IPS DF 4.7 (cell line): ENCODE data around the gene FUNDC2.
"Not testable (repeated sequence)": the region's sequence is repeated elsewhere in the genome, so short reads cannot be mapped to it uniquely, and the experiment has no call there.

ENCODE experiments used
- DNase-seq: peaks from one replicate; pipeline ENCODE4 v3.0.0-alpha.2; 2013; ENCODE audit warnings: low spot score; ENCODE audit errors: extremely low read depth

FUNDC2 gene

GRCh38 chrX:155026727-155027508, at the start of gene FUNDC2:
TSS of gene FUNDC2 (plus strand) at chrX:155026844. CDS start at chrX:155026939, 95 bp downstream.
- peak; percentile 38 for DNase-seq

DNA sequence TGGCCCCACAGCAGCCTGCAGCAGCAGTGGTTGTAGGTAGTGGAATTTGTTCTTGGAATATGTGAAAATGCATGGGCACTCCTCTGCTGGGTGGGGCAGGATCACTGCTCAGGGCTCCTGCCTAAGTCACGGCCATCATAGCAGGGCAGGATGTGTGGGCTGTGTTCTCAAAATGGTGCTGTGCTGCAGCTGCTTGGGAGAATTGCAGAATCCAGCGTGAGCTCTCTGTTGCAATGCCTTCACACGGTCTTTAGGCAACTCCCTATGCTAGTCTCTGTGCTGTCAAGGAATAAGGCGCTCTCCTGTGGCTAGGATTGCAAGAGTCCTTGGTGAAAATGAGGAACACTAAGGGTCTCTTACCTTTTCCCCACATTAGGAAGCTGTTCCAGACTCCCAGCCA, 47.0 kb upstream of the FUNDC2 start:
- DNase-seq = no peak

DNA sequence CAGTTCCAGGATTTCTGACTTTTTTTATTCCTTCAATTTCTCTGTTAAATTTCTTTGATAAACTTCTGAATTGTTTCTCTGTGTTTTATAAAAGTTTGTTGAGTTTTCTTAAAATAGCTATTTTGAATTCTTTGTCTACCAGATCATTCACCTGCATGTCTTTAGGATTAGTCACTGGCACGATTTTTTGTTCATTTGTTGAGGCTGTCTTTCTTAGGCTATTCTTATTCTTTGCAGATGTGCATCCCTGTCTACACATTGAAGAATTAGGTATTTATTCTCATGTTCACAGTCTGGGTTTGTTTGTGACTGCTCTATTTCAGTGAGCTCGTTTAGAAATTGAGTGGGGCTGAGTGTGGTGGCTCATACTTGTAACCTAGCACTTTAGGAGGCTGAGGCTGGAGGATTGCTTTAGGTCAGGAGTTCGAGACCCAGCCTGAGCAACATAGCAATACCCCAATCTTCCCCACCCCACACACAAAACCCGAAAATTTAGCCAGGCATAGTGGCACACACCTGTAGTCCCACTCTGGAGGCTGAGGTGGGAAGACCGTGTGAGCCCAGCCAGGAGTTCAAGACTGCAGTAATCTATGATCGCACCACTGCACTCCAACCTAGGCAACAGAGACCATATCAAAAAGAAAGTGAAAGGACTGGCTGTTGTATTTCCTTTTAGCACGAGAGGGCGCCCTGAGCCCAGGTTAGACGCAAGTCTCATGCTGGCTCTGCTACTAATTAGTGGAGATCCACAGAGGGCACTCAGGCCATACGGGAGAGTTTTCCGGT, 46.1 kb upstream of the FUNDC2 start:
- DNase-seq = peak; percentile 9

DNA sequence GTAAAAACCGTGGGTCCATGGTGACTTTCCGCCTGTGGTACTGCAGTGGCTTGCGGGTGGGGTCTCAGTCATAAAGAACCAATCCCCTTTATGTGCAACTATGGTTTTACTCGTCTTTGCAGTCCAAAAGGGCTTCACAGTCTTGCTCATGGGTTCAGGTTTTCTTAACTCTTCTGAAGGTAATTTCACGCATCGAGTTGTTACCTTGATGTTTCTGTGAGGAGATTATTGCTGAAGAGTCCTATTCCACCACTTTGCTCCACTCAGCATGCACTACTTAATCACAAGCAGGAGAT, 45.6 kb upstream of the FUNDC2 start:
- DNase-seq = no peak

- DNase-seq = no peak
These were observed 39.6 kb upstream of the FUNDC2 start for GRCh38 chrX:154986826-154987575.

DNA sequence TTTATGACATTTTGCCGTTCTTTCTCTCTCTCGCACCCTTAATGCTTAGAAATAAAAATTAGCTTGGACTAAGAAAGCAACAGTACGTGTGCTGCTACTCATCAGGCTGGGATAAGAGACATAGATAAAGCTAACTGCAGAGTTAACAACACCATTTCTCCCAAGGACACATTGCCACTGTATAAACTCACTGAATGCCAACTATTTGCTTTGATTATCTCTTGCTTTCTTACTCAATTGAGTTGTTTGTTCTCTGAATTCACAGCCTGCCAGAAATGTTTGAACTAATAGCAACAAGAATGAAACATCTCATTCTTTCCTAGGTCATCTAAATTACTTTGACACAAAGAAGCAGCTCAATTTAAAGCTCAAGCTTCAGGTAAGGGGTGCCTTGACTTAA, 38.7 kb upstream of the FUNDC2 start:
- DNase-seq = no peak

DNA sequence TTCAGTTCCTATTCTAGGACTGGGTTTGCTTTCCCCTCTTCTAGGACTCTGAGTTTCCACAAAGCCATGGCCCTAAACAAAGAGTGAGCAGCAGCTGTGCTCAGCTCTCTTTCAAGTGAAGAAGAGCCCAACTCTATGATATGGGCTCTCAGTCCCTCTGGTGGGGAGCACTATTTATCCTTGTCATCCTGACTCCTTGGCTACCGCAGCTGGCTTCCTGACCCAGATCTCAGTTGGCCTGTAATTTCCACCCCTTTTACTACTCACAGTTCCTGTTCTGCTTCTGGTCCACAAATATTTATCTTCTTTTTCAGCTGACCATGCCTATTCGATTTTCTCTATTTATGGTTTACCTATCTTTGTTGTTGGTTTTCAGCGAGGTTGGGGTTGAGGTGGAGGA, 37.9 kb upstream of the FUNDC2 start:
- DNase-seq = no peak

GRCh38 chrX:154990496-154990895, 36.1 kb upstream of the FUNDC2 start:
- DNase-seq = no peak

DNA sequence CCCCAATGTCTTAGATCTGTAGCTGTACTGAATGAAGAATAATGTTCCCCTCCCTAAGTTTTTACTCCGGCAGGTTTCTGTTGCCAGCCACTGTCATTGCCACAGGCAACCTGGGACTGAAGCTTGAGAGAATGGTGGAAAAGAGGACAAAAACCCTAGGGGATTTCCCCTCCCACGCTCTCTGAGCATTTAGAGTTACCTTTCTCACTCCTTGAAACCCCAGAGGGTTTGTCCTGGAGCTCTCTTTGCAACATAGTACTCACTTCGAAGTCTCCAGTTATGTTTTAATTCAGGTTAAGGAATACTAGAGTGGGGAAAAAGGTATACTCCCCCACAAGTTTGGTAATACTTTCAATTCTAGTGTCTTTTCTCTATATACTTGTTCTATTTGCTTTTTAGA, 35.6 kb upstream of the FUNDC2 start:
- DNase-seq = no peak

- no peak for DNase-seq
These were observed 35.2 kb upstream of the FUNDC2 start for GRCh38 chrX:154991476-154991875.

GRCh38 chrX:154998204-154998880, 28.3 kb upstream of the FUNDC2 start:
- DNase-seq = no peak

DNA sequence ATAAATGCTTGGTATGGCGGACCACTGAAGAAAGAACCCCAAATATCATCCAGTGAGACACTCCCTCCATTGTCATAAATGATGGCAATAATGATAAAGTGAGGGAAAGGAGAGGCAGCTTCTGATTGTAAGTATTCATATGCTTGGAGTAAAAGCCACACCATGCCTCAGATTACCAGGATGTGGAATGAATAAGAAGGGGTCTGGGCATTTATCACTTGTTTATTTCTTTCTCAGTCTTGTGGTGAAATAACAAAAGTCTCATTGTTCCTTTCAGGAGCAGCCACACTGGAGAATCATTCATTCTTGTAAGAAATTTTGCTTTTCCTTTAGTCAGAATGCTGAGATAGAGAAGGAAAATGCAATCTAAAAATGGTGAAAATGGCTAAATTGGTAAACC, 25.8 kb upstream of the FUNDC2 start:
- DNase-seq = no peak

GRCh38 chrX:155001873-155002272, 24.8 kb upstream of the FUNDC2 start:
- DNase-seq = no peak

DNA sequence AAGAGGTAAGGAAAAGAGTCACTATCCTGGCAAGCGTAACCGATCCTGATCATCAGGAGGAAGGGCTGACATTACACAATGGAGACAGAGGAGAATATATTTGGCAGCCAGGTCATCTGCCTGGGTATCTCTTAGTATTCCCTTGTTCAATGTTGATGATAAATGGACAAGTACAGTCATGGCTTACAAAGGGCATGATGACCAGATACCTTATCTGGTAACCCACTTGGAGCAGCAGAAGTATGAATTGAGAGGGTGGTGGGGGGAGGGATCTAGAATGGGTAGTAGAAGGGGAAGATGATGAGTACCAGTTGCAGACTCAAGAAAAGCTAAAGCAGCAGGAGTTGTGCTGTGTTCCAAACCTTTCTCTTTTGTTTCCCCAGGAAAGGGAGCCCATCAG, 21.5 kb upstream of the FUNDC2 start:
- no peak for DNase-seq

DNA sequence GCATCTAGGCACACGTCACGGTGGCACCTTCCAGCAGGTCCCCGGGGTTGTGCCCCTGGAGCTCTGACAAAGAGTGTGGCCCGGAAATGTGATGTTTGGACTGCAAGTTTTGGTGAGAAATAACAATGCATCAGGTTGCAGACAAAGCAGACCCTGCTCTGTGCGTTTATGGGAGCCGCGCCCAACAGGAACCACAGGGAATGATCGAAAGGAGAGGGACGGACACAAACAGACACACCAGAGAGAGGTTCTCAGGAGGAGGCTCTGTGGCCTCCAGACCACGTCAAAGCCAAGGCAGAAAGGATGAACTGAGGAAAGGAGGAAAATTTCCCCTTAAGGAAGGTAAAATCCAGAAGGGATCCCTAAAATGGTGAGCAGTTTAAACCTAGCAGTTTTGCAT, 20.3 kb upstream of the FUNDC2 start:
- not testable (repeated sequence) for DNase-seq

GRCh38 chrX:155006913-155007671, 19.6 kb upstream of the FUNDC2 start:
- not testable (repeated sequence) for DNase-seq

- not testable (repeated sequence) for DNase-seq
These were observed 18.1 kb upstream of the FUNDC2 start for GRCh38 chrX:155008578-155008977.

GRCh38 chrX:155009994-155010472, 16.6 kb upstream of the FUNDC2 start:
- no peak for DNase-seq

GRCh38 chrX:155020591-155020990, 6.1 kb upstream of the FUNDC2 start:
- no peak for DNase-seq

- DNase-seq = no peak
These were observed 4.1 kb upstream of the FUNDC2 start, which contains the start of gene F8 for GRCh38 chrX:155022585-155022984. TSS of gene F8 (minus strand) at chrX:155022723. CDS start at chrX:155022552, 171 bp downstream.
